Measurements from ENCODE around the gene SH3BP4. TPM values are rescaled to one million over a fixed set of nuclear protein-coding genes. Genes with fewer than 3 reads are reported as not detected.

The SH3BP4 gene
- polyA plus RNA-seq, 2 of the 4 experiments (the other 2 are of a cell fraction): 22.6 to 35.7 TPM

- no peaks in the 10 kb centered on the region for H3K4me1 ChIP-seq
- no peak overlapping the region for H3K4me3 ChIP-seq
- WGBS (ENCODE audit: missing lambda C conversion rate): 71% methylated on average over 17 of the region's 17 CpGs
- no peak for DNase-seq (ENCODE audit: low read depth in 1 of 2, low spot score in 1 of 2)
- ChIA-PET POLR2A (no interaction called here), CTCF (no interaction called here)
- TF ChIP-seq KDM1A (IDR thresholded peaks at IDR 0.05; ENCODE audit: low read depth) (no peak), POLR2A (IDR thresholded peaks at IDR 0.05; ENCODE audit: low read length) (no peak), ZSCAN20 (CRISPR knock-in tag; IDR thresholded peaks at IDR 0.05) (no peak), PBX3 (IDR thresholded peaks at IDR 0.05) (no peak), ESRRA (IDR thresholded peaks at IDR 0.05; ENCODE audit: borderline replicate concordance, low read length) (no peak), MAZ (IDR thresholded peaks at IDR 0.05; ENCODE audit: borderline replicate concordance, low read depth, low read length) (no peak), ELK1 (IDR thresholded peaks at IDR 0.05; ENCODE audit: low read depth, low read length) (no peak), PHF8 (IDR thresholded peaks at IDR 0.05; ENCODE audit: borderline replicate concordance, low read depth) (no peak), ZNF302 (CRISPR knock-in tag; IDR thresholded peaks at IDR 0.05) (no peak), JUN (IDR thresholded peaks at IDR 0.05) (no peak), HOXB13 (CRISPR knock-in tag; IDR thresholded peaks at IDR 0.05; ENCODE audit: low read depth) (no peak), MYC (IDR thresholded peaks at IDR 0.05; ENCODE audit: borderline replicate concordance, low read length) (no peak), EHMT2 (IDR thresholded peaks at IDR 0.05; ENCODE audit: low read depth) (no peak), HEYL (CRISPR knock-in tag; IDR thresholded peaks at IDR 0.05) (no peak), POLR2AphosphoS2 (conservative IDR thresholded peaks at IDR 0.05; ENCODE audit: low read length) (no peak), RARB (CRISPR knock-in tag; IDR thresholded peaks at IDR 0.05) (no peak), RNF2 (IDR thresholded peaks at IDR 0.05; ENCODE audit: borderline replicate concordance, low read depth) (no peak), RFX5 (IDR thresholded peaks at IDR 0.05) (no peak), NR3C1 (IDR thresholded peaks at IDR 0.05) (no peak), FOSB (CRISPR knock-in tag; IDR thresholded peaks at IDR 0.05) (no peak)
- ATAC-seq: peak in 1 of 2 experiments; percentile 32; a peak in 2 of 6 replicates
- H3K9me3 ChIP-seq: peaks cover 9% of the 10 kb centered on the region; the same call in 1 of the 3 replicates
- FAIRE-seq: no peak
- H3K27ac ChIP-seq: peak overlapping the region in 1 of 2 experiments; percentile 64; a peak in 3 of 6 replicates
- H3K4me2 ChIP-seq: no peak overlapping the region
Measured at GRCh38 chr2:235087832-235088495, 136.1 kb downstream of the SH3BP4 start.

- WGBS (ENCODE audit: missing lambda C conversion rate): 80% methylated on average over 10 of the region's 10 CpGs
- ChIA-PET CTCF (interaction anchor here (0.9 kb wide), 1 partner anchor 19 kb away, joined by 3 read pairs; no protein-coding TSS in a partner anchor), POLR2A (no interaction called here)
- no peak overlapping the region for H3K4me3 ChIP-seq
- DNase-seq (ENCODE audit: low read depth in 1 of 2, low spot score in 1 of 2) (peak in 1 of 2 experiments; percentile 34), FAIRE-seq (no peak), ATAC-seq (no peak; a peak in 2 of 6 replicates)
- H3K27ac ChIP-seq: peak overlapping the region in 1 of 2 experiments; percentile 64; a peak in 3 of 6 replicates
- no peaks in the 10 kb centered on the region for H3K4me1 ChIP-seq
- H3K9me3 ChIP-seq: peaks cover 9% of the 10 kb centered on the region; the same call in 1 of the 3 replicates
- no peak overlapping the region for H3K4me2 ChIP-seq
- TF ChIP-seq MAFK (IDR thresholded peaks at IDR 0.05; ENCODE audit: partially characterized antibody) (no peak), EHF (CRISPR knock-in tag; IDR thresholded peaks at IDR 0.05) (no peak), FOSL2 (IDR thresholded peaks at IDR 0.05) (no peak), FOSL2 (CRISPR knock-in tag; IDR thresholded peaks at IDR 0.05) (no peak), CBX2 (IDR thresholded peaks at IDR 0.05; ENCODE audit: borderline replicate concordance, low read depth) (no peak), ATOH8 (CRISPR knock-in tag; IDR thresholded peaks at IDR 0.05; ENCODE audit: low read depth) (no peak), CBX8 (IDR thresholded peaks at IDR 0.05) (no peak), PHF8 (IDR thresholded peaks at IDR 0.05; ENCODE audit: borderline replicate concordance, low read depth) (no peak), REST (IDR thresholded peaks at IDR 0.05) (no peak), CTCF (IDR thresholded peaks at IDR 0.05) (no peak), JUNB (IDR thresholded peaks at IDR 0.05) (no peak), EP300 (IDR thresholded peaks at IDR 0.05) (no peak)
Measured at GRCh38 chr2:235088496-235088921, 136.7 kb downstream of the SH3BP4 start.

Measured in A549 (cell line).